ENCODE results near the gene DDX1. TPM values are rescaled to one million over a fixed set of nuclear protein-coding genes. Genes with fewer than 3 reads are reported as not detected.

Gene DDX1
- total RNA-seq, 2 donors from 2014 or later, result 39.0 to 50.7 TPM

- WGBS, result 7% methylated on average over 6 of the region's 6 CpGs
- no peaks in the 10 kb centered on the region for H3K9me3 ChIP-seq
- H3K4me3 ChIP-seq, result no peak overlapping the region
- H3K36me3 ChIP-seq, result no peaks in the 10 kb centered on the region
- intact Hi-C loops (cut with DNase I), result loop anchor here (5.0 to 10.0 kb wide), 4 partner anchors 308 to 970 kb away; partner anchors contain the start of gene MYCN
- TF ChIP-seq POLR2A (IDR thresholded peaks at IDR 0.05) (no peak), POLR2AphosphoS5 (IDR thresholded peaks at IDR 0.05) (peak; percentile 25), CTCF (IDR thresholded peaks at IDR 0.05) (peak; percentile 50 to 91 (median 88))
- DNase-seq (ENCODE audit: low spot score), result peak; percentile 69
- H3K27me3 ChIP-seq (replicated peaks; ENCODE audit: insufficient read depth), result no peaks in the 10 kb centered on the region
- H3K27ac ChIP-seq, result no peak overlapping the region
- H3K4me1 ChIP-seq (replicated peaks), result no peaks in the 10 kb centered on the region
These were observed 45.5 kb downstream of the DDX1 start for GRCh38 chr2:15636972-15637785.

GRCh38 chr2:15638720-15639119 lies 47.1 kb downstream of the DDX1 start:
- no peaks in the 10 kb centered on the region for H3K36me3 ChIP-seq
- no peak for DNase-seq (ENCODE audit: low spot score)
- no peaks in the 10 kb centered on the region for H3K4me1 ChIP-seq (replicated peaks)
- TF ChIP-seq POLR2AphosphoS5 (IDR thresholded peaks at IDR 0.05), result no peak
- TF ChIP-seq POLR2A (IDR thresholded peaks at IDR 0.05), result no peak
- no peak for TF ChIP-seq CTCF (IDR thresholded peaks at IDR 0.05)
- intact Hi-C loops (cut with DNase I), result loop anchor here (5.0 to 10.0 kb wide), 4 partner anchors 306 to 969 kb away; partner anchors contain the start of gene MYCN
- H3K4me3 ChIP-seq, result no peak overlapping the region
- no peaks in the 10 kb centered on the region for H3K9me3 ChIP-seq
- H3K27me3 ChIP-seq (replicated peaks; ENCODE audit: insufficient read depth), result no peaks in the 10 kb centered on the region
- no peak overlapping the region for H3K27ac ChIP-seq

GRCh38 chr2:15639323-15640251 lies 47.9 kb downstream of the DDX1 start:
- TF ChIP-seq CTCF (IDR thresholded peaks at IDR 0.05) (no peak), POLR2AphosphoS5 (IDR thresholded peaks at IDR 0.05) (no peak), POLR2A (IDR thresholded peaks at IDR 0.05) (no peak)
- Histone ChIP-seq H3K9me3 (no peaks in the 10 kb centered on the region), H3K27ac (no peak overlapping the region), H3K27me3 (replicated peaks; ENCODE audit: insufficient read depth) (no peaks in the 10 kb centered on the region), H3K4me3 (no peak overlapping the region), H3K4me1 (replicated peaks) (no peaks in the 10 kb centered on the region), H3K36me3 (no peaks in the 10 kb centered on the region)
- 84% methylated on average over 12 of the region's 12 CpGs for WGBS
- intact Hi-C loops (cut with DNase I), result loop anchor here (5.0 to 10.0 kb wide), 4 partner anchors 305 to 968 kb away; partner anchors contain the start of gene MYCN
- no peak for DNase-seq (ENCODE audit: low spot score)

GRCh38 chr2:15640261-15640711 lies 48.6 kb downstream of the DDX1 start:
- no peaks in the 10 kb centered on the region for H3K4me1 ChIP-seq (replicated peaks)
- H3K9me3 ChIP-seq, result no peaks in the 10 kb centered on the region
- DNase-seq (ENCODE audit: low spot score), result no peak
- H3K36me3 ChIP-seq, result no peaks in the 10 kb centered on the region
- no peak overlapping the region for H3K4me3 ChIP-seq
- no peaks in the 10 kb centered on the region for H3K27me3 ChIP-seq (replicated peaks; ENCODE audit: insufficient read depth)
- H3K27ac ChIP-seq, result no peak overlapping the region
- intact Hi-C loops (cut with DNase I), result no loop called here
- TF ChIP-seq CTCF (IDR thresholded peaks at IDR 0.05) (no peak), POLR2AphosphoS5 (IDR thresholded peaks at IDR 0.05) (peak; percentile 27)
- WGBS, result 21% methylated on average over 6 of the region's 6 CpGs
